Measurements from ENCODE around the gene TCF4. TPM values are rescaled to one million over a fixed set of nuclear protein-coding genes. Genes with fewer than 3 reads are reported as not detected.

Gene TCF4
- total RNA-seq, 6 experiments from 2014 or later: 50.4 to 71.1 (median 59.0) TPM

DNA sequence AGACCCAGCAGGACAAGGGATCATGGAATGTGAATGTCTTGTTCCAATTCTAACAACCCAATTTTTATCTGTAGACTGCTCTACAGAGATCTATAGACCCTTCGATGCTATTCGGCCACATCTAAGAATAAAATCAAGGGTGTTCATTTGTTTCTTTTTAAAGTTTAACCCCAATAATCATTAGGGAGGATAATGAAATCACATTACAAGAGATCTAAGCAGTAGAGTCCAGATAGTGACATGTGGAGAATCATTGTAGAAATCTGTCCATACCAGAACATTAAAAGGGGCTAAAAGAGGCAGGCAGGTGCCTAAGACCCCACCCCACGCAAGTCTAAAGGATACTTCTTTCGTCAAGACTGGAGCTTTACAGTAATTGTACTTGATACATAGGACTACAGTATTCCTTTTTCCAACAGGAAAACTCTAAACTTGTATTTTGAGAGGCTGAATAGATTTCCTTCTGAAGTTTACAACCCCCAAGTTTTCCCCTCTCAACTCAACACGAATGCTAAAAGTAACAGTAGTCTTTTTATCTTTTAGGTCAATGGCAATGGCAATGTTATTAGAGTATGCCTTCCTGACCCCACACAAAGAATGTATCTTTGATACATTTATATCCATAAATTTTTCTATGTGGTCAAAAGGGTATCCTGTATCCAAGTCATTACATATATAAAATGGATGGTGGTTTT, 183.7 kb downstream of the TCF4 start:
- Mint-ChIP-seq H3K27me3 (ENCODE audit: insufficient read depth) (no peaks in the 10 kb centered on the region), H3K27ac (peak overlapping the region; percentile 86), H3K4me1 (ENCODE audit: low read depth) (peaks cover 83% of the 10 kb centered on the region), H3K9me3 (no peaks in the 10 kb centered on the region), H3K36me3 (ENCODE audit: low read depth) (no peaks in the 10 kb centered on the region), H3K4me3 (peak overlapping the region; percentile 89)
- no peak for TF ChIP-seq CTCF (IDR thresholded peaks at IDR 0.05)
- no peak for DNase-seq

DNA sequence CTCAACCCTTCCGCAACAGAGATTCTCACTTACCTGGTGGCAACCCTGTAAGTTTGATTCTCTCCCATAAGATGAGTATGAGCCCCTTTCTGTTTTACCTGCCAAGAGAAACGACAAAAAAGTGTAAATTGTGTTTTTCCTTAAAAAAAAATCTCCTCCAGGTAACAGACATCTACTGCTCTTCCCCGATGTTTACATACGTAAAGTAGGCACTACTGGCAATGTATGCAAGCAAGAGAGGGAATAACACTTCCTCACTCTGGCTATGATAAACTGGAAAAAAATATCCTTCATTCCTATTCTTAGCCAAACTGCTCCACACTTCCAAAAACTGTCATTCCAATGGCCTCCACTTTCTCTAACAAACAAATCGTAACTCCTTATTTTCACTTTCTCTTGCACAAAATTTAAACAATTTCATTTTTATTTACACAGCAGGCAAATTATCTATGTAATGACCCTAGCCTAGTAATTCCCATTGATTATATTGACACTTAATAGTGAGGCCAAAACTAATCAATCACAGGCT, 184.5 kb downstream of the TCF4 start:
- H3K27ac Mint-ChIP-seq: peak overlapping the region; percentile 86
- peak overlapping the region; percentile 89 for H3K4me3 Mint-ChIP-seq
- H3K27me3 Mint-ChIP-seq (ENCODE audit: insufficient read depth): no peaks in the 10 kb centered on the region
- no peak for TF ChIP-seq CTCF (IDR thresholded peaks at IDR 0.05)
- H3K36me3 Mint-ChIP-seq (ENCODE audit: low read depth): no peaks in the 10 kb centered on the region
- H3K4me1 Mint-ChIP-seq (ENCODE audit: low read depth): peaks cover 91% of the 10 kb centered on the region
- no peak for DNase-seq
- H3K9me3 Mint-ChIP-seq: no peaks in the 10 kb centered on the region

- TF ChIP-seq CTCF (IDR thresholded peaks at IDR 0.05): no peak
- Mint-ChIP-seq H3K4me3 (peak overlapping the region; percentile 89), H3K36me3 (ENCODE audit: low read depth) (no peaks in the 10 kb centered on the region), H3K27ac (peak overlapping the region; percentile 86), H3K9me3 (no peaks in the 10 kb centered on the region), H3K27me3 (ENCODE audit: insufficient read depth) (no peaks in the 10 kb centered on the region), H3K4me1 (ENCODE audit: low read depth) (peaks cover 94% of the 10 kb centered on the region)
- DNase-seq: no peak
Measured at GRCh38 chr18:55402731-55403405, 185.1 kb downstream of the TCF4 start.

DNA sequence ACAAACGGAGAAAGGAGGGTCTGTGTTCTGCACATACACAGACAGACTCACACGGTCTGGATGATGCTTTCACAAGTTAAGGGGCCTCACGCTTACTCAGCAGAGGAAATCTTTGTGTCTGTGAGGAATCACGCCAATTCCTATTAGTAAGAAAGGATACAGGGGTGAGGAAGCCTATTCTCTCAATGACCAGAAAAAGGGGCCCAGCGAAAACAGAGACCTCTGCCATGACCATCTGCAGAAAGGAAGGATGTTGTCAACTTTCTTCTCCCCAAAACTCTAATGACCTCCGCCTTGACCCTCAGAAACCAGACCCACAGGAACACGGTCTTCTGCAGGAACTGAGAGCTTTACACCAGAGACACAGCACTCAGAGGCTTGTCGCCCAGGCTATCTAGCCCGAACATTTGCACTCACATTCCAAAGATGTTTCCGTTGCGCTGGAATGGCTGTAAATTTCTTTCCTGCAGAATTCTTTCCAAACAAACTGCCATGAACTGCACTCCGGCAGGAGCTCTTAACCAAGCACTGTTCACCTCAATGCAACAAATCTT, 186.3 kb downstream of the TCF4 start:
- no peaks in the 10 kb centered on the region for H3K27me3 Mint-ChIP-seq (ENCODE audit: insufficient read depth)
- peaks cover 93% of the 10 kb centered on the region for H3K4me1 Mint-ChIP-seq (ENCODE audit: low read depth)
- TF ChIP-seq CTCF (IDR thresholded peaks at IDR 0.05): no peak
- H3K4me3 Mint-ChIP-seq: peak overlapping the region; percentile 89
- H3K9me3 Mint-ChIP-seq: no peaks in the 10 kb centered on the region
- DNase-seq: peak; percentile 75
- H3K27ac Mint-ChIP-seq: peak overlapping the region; percentile 89
- no peaks in the 10 kb centered on the region for H3K36me3 Mint-ChIP-seq (ENCODE audit: low read depth)

- peaks cover 87% of the 10 kb centered on the region for H3K4me1 Mint-ChIP-seq (ENCODE audit: low read depth)
- H3K9me3 Mint-ChIP-seq: no peaks in the 10 kb centered on the region
- no peak for TF ChIP-seq CTCF (IDR thresholded peaks at IDR 0.05)
- DNase-seq: no peak
- peak overlapping the region; percentile 89 for H3K4me3 Mint-ChIP-seq
- no peaks in the 10 kb centered on the region for H3K27me3 Mint-ChIP-seq (ENCODE audit: insufficient read depth)
- H3K27ac Mint-ChIP-seq: peak overlapping the region; percentile 89
- H3K36me3 Mint-ChIP-seq (ENCODE audit: low read depth): no peaks in the 10 kb centered on the region
Measured at GRCh38 chr18:55400590-55401541, 187.1 kb downstream of the TCF4 start.

All from HFFc6 (cell line).